Esophagus squamous epithelium (tissue), 5 donors: ENCODE data around the gene TNN. TPM values are rescaled to one million over a fixed set of nuclear protein-coding genes. Genes with fewer than 3 reads are reported as not detected.
A peak's percentile ranks its signal among the peaks of the same experiment; 100 is the strongest.

Source experiments
- DNase-seq: peaks from one replicate; lab custom pipeline; 2025; lab: John Stamatoyannopoulos, UW
- H3K27ac ChIP-seq, 4 donors: fragments of 200-600 bp; sonication (generic); one replicate each; pipeline ENCODE4 v1.5.1; 2016 to 2019; ENCODE audit warnings: mild to moderate bottlenecking in 1 of 4
- H3K27me3 ChIP-seq, 4 donors: fragments of 200-600 bp; sonication (generic); 1 replicate in 3 of 4; 2 replicates in 1 of 4; pipeline versions ENCODE4 v1.5.1 to v1.6.0; 2017 to 2021; ENCODE audit warnings: antibody characterized with exemption in 1 of 4
- H3K36me3 ChIP-seq, 3 donors: fragments of 200-600 bp; sonication (generic); one replicate each; pipeline ENCODE4 v1.5.1; 2016 to 2019
- H3K4me1 ChIP-seq, 3 donors: fragments of 200-600 bp; sonication (generic); one replicate each; pipeline ENCODE4 v1.5.1; 2017 to 2019
- H3K4me3 ChIP-seq, 4 donors: fragments of 200-600 bp; sonication (generic); 1 replicate in 3 of 4; 2 replicates in 1 of 4; pipeline ENCODE4 v1.5.1; 2016 to 2019; ENCODE audit warnings: mild to moderate bottlenecking in 2 of 4, moderate library complexity in 1 of 4
- H3K9me3 ChIP-seq, 3 donors: fragments of 200-600 bp; sonication (generic); one replicate each; pipeline ENCODE4 v1.5.1; 2016 to 2019
- POLR2A ChIP-seq, 4 donors: fragments of 450-650 bp; IDR thresholded peaks; one replicate each; pipeline ENCODE4 v1.6.1; 2017; ENCODE audit warnings: antibody characterized with exemption in 4 of 4, mild to moderate bottlenecking in 4 of 4, moderate library complexity in 3 of 4
- WGBS, 2 donors: methylation state at CpG; one replicate each; pipeline ENCODE4 v1.1.5; 2018; 5-methylcytosine and 5-hydroxymethylcytosine counted together
- intact Hi-C: fragments of 100-400 bp; cut with DNase I; formaldehyde crosslinking; loops from one replicate; pipeline ENCODE4 v1.15.0; 2022
- total RNA-seq, 4 donors: library from RNA; depleted of rRNA; stranded (reverse); fragments of >200 nt; gene quantifications; one replicate each; pipeline ENCODE4 v1.1.0, GENCODE V29; 2016
- TF ChIP-seq, protein P1 (sequence below), 6 experiments: fragments of 450-650 bp in 4 of 6; fragments of 200-600 bp in 2 of 6; sonication (generic) in 2 of 6; IDR thresholded peaks; one replicate each; pipeline ENCODE4 v1.5.1; 2016 to 2019; ENCODE audit warnings: antibody characterized with exemption in 6 of 6, mild to moderate bottlenecking in 4 of 6, moderate library complexity in 4 of 6
- donor health status: DM: yes; HTN: yes; CAD: no.

Gene TNN
- total RNA-seq, 4 donors from 2014 or later = under 0.01 to 0.09 TPM; not detected in 2

DNA sequence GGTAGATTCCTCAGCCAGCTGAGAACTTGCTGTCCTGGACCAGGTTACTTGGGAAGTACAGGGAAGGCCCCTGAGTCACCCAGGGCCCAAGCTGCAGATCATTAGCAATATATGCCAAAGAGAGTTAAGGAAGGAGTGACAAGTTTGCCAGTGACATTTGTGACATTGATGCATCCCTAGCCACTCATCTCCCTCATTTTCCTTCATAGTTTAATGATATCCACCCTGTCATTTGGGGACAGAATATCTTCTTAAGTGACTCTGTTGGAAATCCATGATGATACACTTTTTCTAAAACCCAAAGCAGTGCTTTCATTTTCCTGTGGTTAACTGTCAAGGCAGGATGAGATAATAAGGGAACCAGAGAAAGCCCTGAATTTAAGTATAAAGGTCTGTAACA, 3.2 kb downstream of the TNN start:
- peaks cover 0 to 13% (median 8%) of the 10 kb centered on the region in 3 donors for H3K4me1 ChIP-seq
- no peak overlapping the region for H3K27ac ChIP-seq
- no peak for DNase-seq
- H3K4me3 ChIP-seq = no peak overlapping the region
- H3K36me3 ChIP-seq = no peaks in the 10 kb centered on the region
- TF ChIP-seq POLR2A (IDR thresholded peaks at IDR 0.05) = no peak
- TF ChIP-seq, protein P1, sequence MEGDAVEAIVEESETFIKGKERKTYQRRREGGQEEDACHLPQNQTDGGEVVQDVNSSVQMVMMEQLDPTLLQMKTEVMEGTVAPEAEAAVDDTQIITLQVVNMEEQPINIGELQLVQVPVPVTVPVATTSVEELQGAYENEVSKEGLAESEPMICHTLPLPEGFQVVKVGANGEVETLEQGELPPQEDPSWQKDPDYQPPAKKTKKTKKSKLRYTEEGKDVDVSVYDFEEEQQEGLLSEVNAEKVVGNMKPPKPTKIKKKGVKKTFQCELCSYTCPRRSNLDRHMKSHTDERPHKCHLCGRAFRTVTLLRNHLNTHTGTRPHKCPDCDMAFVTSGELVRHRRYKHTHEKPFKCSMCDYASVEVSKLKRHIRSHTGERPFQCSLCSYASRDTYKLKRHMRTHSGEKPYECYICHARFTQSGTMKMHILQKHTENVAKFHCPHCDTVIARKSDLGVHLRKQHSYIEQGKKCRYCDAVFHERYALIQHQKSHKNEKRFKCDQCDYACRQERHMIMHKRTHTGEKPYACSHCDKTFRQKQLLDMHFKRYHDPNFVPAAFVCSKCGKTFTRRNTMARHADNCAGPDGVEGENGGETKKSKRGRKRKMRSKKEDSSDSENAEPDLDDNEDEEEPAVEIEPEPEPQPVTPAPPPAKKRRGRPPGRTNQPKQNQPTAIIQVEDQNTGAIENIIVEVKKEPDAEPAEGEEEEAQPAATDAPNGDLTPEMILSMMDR (IDR thresholded peaks at IDR 0.05) = no peak
- no peaks in the 10 kb centered on the region for H3K9me3 ChIP-seq
- peaks cover 0 to 11% (median 0%) of the 10 kb centered on the region in 4 donors for H3K27me3 ChIP-seq
- intact Hi-C loops = no loop called here

GRCh38 chr1:175071276-175071943, 3.8 kb downstream of the TNN start:
- Histone ChIP-seq H3K27ac (no peak overlapping the region), H3K27me3 (peaks cover 0 to 11% (median 0%) of the 10 kb centered on the region in 4 donors), H3K4me1 (peaks cover 0 to 13% (median 8%) of the 10 kb centered on the region in 3 donors), H3K9me3 (no peaks in the 10 kb centered on the region), H3K4me3 (no peak overlapping the region), H3K36me3 (no peaks in the 10 kb centered on the region)
- DNase-seq = no peak
- TF ChIP-seq POLR2A (IDR thresholded peaks at IDR 0.05) = no peak
- TF ChIP-seq, protein P1 (IDR thresholded peaks at IDR 0.05) = no peak
- 56 to 82% methylated on average over 3 of the region's 3 CpGs for WGBS, 2 donors
- intact Hi-C loops = no loop called here

GRCh38 chr1:175072099-175072951, 4.7 kb downstream of the TNN start:
- peaks cover 0 to 11% (median 0%) of the 10 kb centered on the region in 4 donors for H3K27me3 ChIP-seq
- no peaks in the 10 kb centered on the region for H3K36me3 ChIP-seq
- peak overlapping the region in 1 of 4 donors; percentile 21 for H3K27ac ChIP-seq
- H3K4me1 ChIP-seq = peaks cover 0 to 13% (median 8%) of the 10 kb centered on the region in 3 donors
- intact Hi-C loops = no loop called here
- H3K4me3 ChIP-seq = peak overlapping the region in 1 of 4 donors; percentile 37
- no peak for TF ChIP-seq POLR2A (IDR thresholded peaks at IDR 0.05)
- TF ChIP-seq, protein P1 (IDR thresholded peaks at IDR 0.05) = no peak
- WGBS, 2 donors = 25 to 26% methylated on average over 10 of the region's 10 CpGs
- no peak for DNase-seq
- H3K9me3 ChIP-seq = no peaks in the 10 kb centered on the region

DNA sequence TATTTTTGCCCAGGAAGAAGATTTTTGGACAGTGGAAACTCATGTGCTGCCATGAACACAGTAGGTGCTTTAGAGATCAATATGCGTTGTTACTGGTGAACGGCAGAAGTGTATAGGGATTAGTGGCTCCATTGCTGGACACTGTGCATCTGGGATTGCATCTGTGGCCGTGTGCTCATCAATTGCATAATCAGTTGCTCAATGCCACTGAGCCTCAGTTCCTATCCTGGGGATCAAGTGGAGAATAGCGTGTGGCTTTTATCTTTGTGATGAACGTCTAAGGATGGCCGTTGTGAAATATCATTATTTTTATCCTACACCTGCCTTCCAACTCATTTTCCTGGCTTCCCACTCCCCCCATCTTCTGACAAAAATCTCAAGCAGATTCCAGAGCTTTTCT, 5.4 kb downstream of the TNN start:
- DNase-seq = no peak
- Histone ChIP-seq H3K4me3 (no peak overlapping the region), H3K27me3 (peaks cover 0 to 11% (median 0%) of the 10 kb centered on the region in 4 donors), H3K9me3 (no peaks in the 10 kb centered on the region), H3K36me3 (no peaks in the 10 kb centered on the region), H3K4me1 (peaks cover 0 to 13% (median 8%) of the 10 kb centered on the region in 3 donors), H3K27ac (peak overlapping the region in 1 of 4 donors; percentile 21)
- intact Hi-C loops = no loop called here
- 44 to 53% methylated on average over 5 to 6 of the region's 6 CpGs for WGBS, 2 donors
- no peak for TF ChIP-seq POLR2A (IDR thresholded peaks at IDR 0.05)
- TF ChIP-seq, protein P1 (IDR thresholded peaks at IDR 0.05) = no peak

- H3K9me3 ChIP-seq = no peaks in the 10 kb centered on the region
- H3K27me3 ChIP-seq = peaks cover 0 to 9% (median 0%) of the 10 kb centered on the region in 4 donors
- no peak overlapping the region for H3K27ac ChIP-seq
- TF ChIP-seq, protein P1 (IDR thresholded peaks at IDR 0.05) = no peak
- TF ChIP-seq POLR2A (IDR thresholded peaks at IDR 0.05) = no peak
- no peak overlapping the region for H3K4me3 ChIP-seq
- WGBS, 2 donors = 55 to 62% methylated on average over 2 to 4 of the region's 5 CpGs
- DNase-seq = no peak
- peaks cover 0 to 13% (median 8%) of the 10 kb centered on the region in 3 donors for H3K4me1 ChIP-seq
- no peaks in the 10 kb centered on the region for H3K36me3 ChIP-seq
- intact Hi-C loops = no loop called here
Observed at GRCh38 chr1:175073633-175074032, 6.0 kb downstream of the TNN start.
